NT2/D1 (cell line): ENCODE measurements around the gene FAM184A.

ENCODE experiments used
- SUZ12 ChIP-seq: IDR thresholded peaks from 2 replicates; pipeline ENCODE4 v1.6.1; 2011; ENCODE audit not compliant: insufficient read length, insufficient read depth; ENCODE audit errors: extremely low read depth
- YY1 ChIP-seq: IDR thresholded peaks from 2 replicates; pipeline ENCODE4 v1.6.1; 2011; ENCODE audit not compliant: insufficient read length, insufficient read depth
- ZNF274 ChIP-seq: IDR thresholded peaks from 2 replicates; pipeline ENCODE4 v1.6.1; 2011; ENCODE audit warnings: mild to moderate bottlenecking, low read depth, low read length

DNA sequence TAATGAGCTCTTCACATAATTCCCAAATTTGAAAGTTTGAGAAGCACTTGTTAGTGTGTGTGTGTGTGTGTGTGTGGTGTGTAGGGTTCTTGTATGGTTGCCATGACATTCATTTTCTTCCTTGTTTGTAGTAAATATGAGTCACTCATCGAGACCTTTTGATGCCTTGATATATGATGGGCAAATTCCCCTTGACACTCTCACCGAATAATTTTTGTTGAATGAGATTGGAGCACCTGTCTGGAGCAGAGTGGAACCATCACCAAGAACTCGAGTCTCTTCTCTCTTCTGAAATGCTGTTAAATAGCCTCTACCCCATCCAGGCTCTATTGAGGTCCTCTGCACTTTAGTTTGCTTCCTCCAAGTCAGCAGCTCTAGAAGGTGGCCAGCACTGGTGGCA is 29.6 kb upstream of the FAM184A start:
- TF ChIP-seq SUZ12 (no peak), ZNF274 (no peak), YY1 (no peak)
